ENCODE measurements around the gene HTN1.
"Not testable (repeated sequence)": the region's sequence is repeated elsewhere in the genome, so short reads cannot be mapped to it uniquely, and the experiment has no call there.

The HTN1 gene

DNA sequence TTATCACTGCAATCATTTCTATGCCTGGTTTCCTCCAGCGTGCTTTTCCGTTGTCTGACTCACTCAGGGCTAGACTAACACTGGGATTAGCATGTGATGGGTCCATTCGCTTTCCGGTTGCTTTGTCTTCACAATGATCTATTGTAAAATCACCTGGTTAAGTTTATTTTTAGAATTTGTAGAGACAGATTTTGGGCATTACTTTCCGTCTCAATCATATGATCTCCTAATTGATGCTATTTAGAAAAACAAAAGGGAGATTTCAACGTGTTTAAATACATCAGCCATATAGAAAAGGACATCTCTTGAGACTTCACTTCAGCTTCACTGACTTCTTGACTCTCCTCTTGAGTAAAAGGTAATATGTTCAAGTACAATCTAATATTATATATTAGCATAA is at the start of gene HTN1:
HTN1 (plus strand) TSS at position 301 of the 400 bp plus-strand sequence. CDS start 2,639 bp downstream, outside the sequence.
- DNase-seq (ENCODE audit: low spot score) = not testable (repeated sequence)

- no peak for DNase-seq (ENCODE audit: low spot score)
These were observed 49.5 kb upstream of the HTN1 start for GRCh38 chr4:70000711-70001110.

DNA sequence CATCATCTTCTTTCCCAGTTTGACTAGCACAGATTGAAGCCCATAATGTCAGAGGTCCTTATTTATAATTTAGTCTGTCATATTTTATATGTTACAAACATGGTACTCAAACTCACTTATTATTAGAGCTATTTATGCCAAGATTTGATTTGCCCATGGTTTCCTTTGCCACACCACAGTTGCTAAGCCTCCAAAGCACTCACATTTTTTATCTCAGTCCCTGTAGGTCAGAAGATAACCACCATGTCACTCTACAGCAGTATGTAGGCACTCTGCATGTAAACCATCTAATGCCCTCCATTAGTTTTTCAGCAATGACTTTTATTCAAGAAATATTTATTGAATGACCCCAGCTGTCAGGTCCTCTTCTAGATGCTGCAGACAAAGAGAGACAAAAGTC is 47.7 kb upstream of the HTN1 start:
- no peak for DNase-seq (ENCODE audit: low spot score)

- no peak for DNase-seq (ENCODE audit: low spot score)
These were observed 41.5 kb upstream of the HTN1 start for GRCh38 chr4:70008771-70009170.

DNA sequence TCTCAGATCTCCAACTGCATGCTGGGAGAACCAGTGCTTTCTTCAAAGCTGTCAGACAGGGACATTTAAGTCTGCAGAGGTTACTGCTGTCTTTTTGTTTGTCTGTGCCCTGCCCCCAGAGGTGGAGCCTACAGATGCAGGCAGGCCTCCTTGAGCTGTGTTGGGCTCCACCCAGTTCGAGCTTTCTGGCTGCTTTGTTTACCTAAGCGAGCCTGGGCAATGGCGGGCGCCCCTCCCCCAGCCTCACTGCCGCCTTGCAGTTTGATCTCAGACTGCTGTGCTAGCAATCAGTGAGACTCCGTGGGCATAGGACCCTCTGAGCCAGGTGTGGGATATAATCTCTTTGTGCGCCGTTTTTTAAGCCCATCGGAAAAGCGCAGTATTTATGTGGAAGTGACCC is 31.2 kb upstream of the HTN1 start:
- not testable (repeated sequence) for DNase-seq (ENCODE audit: low spot score)

DNA sequence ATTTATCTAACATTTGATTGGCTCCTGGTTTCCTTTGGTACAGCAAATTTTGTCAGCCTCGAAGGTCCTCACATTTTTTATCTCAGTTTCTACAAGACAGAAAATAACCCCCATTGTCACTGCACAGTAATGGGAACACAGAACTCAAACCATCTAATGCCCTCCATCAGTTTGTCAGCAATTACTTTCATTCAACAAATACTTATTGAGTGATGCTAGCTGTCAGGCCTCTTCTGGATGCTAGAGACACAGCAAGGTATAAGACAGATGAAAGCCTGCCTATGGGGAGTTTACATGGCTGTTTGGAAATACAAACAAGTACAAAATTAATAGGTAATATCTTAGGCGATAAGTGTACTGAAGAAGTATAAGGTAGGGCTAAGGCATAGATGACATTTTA is 27.0 kb upstream of the HTN1 start:
- no peak for DNase-seq (ENCODE audit: low spot score)

DNA sequence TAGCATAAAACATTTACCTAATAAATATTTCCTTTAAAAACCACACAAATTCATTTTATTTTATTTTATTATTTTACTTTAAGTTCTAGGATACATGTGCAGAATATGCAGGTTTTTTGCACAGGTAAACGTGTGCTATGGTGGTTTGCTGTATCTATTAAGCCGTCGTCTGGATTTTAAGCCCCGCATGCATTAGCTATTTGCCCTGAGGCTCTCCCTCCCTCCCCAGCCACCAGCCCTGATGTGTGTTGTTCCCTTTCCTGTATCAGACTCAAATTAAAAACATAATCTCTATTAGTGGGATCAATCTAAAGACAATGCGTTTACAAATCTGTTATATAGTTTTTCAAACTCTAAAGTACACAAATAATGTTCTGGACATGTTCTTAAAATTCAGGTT is 23.2 kb upstream of the HTN1 start:
- DNase-seq (ENCODE audit: low spot score) = no peak

- DNase-seq (ENCODE audit: low spot score) = not testable (repeated sequence)
These were observed 22.1 kb upstream of the HTN1 start, which contains the start of gene HTN3 for GRCh38 chr4:70028159-70028558. HTN3 (plus strand) TSS chr4:70028459; CDS start chr4:70030741, 2,282 bp downstream.

DNA sequence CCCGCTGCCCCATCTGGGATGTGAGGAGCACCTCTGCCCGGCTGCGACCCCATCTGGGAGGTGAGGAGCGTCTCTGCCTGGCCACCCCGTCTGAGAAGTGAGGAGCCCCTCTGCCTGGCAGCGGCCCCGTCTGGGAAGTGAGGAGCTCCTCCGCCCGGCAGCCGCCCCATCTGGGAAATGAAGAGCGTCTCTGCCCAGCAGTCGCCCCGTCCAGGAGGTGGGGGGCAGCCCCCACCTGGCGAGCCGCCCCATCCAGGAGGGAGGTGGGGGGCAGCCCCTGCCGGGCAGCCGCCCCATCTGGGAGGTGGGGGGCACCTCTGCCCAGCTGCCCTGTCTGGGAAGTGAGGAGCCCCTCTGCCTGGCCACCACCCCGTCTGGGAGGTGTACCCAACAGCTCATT is 12.7 kb upstream of the HTN1 start:
- DNase-seq (ENCODE audit: low spot score) = not testable (repeated sequence)

- DNase-seq (ENCODE audit: low spot score) = not testable (repeated sequence)
These were observed 10.3 kb upstream of the HTN1 start for GRCh38 chr4:70039928-70040327.

- DNase-seq (ENCODE audit: low spot score) = no peak
These were observed 8.5 kb upstream of the HTN1 start for GRCh38 chr4:70041652-70042286.

GRCh38 chr4:70056534-70056933 is 6.3 kb downstream of the HTN1 start:
- DNase-seq (ENCODE audit: low spot score) = not testable (repeated sequence)

DNA sequence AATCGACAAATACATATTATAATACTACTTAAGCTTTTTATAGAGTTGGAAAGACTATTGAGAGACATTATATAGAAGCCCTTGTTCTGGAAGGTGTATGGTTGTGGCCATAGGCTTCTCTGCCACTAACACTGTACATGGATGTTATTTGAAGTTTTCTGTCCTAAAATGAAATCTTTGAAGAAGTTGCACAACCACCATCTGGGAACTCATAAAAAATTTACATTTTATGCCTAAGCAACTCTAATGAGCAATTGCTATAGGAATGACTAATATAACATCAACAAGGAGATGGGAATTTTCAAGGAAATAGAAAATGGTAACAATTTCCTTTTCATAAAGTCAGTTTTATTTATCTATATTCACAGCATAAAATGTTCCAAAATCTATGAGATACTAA is 7.4 kb downstream of the HTN1 start:
- DNase-seq (ENCODE audit: low spot score) = no peak

- no peak for DNase-seq (ENCODE audit: low spot score)
These were observed 8.9 kb downstream of the HTN1 start for GRCh38 chr4:70059149-70059548.

GRCh38 chr4:70062000-70062399 is 11.8 kb downstream of the HTN1 start:
- no peak for DNase-seq (ENCODE audit: low spot score)

GRCh38 chr4:70080205-70080604 is 30.0 kb downstream of the HTN1 start:
- no peak for DNase-seq (ENCODE audit: low spot score)

- DNase-seq (ENCODE audit: low spot score) = no peak
These were observed 49.0 kb downstream of the HTN1 start for GRCh38 chr4:70099206-70099605.
